ENCODE measurements around the gene FPGT. TPM values are rescaled to one million over a fixed set of nuclear protein-coding genes. Genes with fewer than 3 reads are reported as not detected.
"Not testable (repeated sequence)": the region's sequence is repeated elsewhere in the genome, so short reads cannot be mapped to it uniquely, and the experiment has no call there.

FPGT gene
- total RNA-seq, 1 experiment from 2014 or later: 4.6 TPM

DNA sequence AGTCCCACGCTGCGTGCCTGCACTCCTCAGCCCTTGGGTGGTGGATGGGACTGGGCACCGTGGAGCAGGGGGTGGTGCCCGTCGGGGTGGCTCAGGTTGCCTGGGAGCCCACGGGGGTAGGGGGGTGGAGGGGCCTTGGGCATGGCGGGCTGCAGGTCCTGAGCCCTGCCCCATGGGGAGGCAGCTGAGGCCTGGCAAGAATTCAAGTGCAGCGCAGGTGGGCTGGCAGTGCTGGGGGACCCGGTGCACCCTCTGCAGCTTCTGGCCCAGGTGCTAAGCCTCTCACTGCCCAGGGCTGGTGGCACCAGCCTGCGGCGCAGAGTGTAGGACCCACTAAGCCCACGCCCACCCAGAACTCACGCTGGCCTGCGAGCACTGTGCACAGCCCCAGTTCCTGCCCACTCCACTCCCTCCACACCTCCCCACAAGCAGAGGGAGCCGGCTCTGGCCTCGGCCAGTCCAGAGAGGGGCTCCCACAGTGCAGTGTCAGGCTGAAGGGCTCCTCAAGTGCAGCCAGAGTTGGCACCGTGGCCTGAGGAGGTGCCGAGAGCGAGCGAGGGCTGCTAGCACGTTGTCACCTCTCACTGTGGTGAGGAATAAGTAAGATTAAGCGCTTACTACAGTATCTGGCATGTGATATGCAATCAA lies 50.0 kb downstream of the FPGT start:
- ATAC-seq: no peak
- ChIA-PET POLR2A (ENCODE audit: unreplicated experiment) (no interaction called here), CTCF (no interaction called here)
- no peaks in the 10 kb centered on the region for H3K79me2 ChIP-seq (ENCODE audit: low read length)
- H2AFZ ChIP-seq (ENCODE audit: low read length): no peak overlapping the region
- H3K9ac ChIP-seq (ENCODE audit: low read length): no peak overlapping the region
- H3K27ac ChIP-seq (ENCODE audit: low read length): no peak overlapping the region
- no peak for TF ChIP-seq CTCF (conservative IDR thresholded peaks at IDR 0.05; ENCODE audit: low read depth, low read length)
- no peaks in the 10 kb centered on the region for H3K9me3 ChIP-seq (ENCODE audit: low read length)
- no peak overlapping the region for H3K4me3 ChIP-seq (ENCODE audit: low read length)
- no peaks in the 10 kb centered on the region for H4K20me1 ChIP-seq (ENCODE audit: low read length)
- H3K9me2 ChIP-seq (replicated peaks; ENCODE audit: low read length): no peaks in the 10 kb centered on the region
- BruUV-seq (replicated peaks): no TSS peak
- H3F3A ChIP-seq (ENCODE audit: low read length, unreplicated experiment): no peaks in the 10 kb centered on the region
- H3K27me3 ChIP-seq (ENCODE audit: low read length): peaks cover 6% of the 10 kb centered on the region; the same call in 1 of the 2 replicates
- no peaks in the 10 kb centered on the region for H3K4me1 ChIP-seq (ENCODE audit: insufficient read depth, low read length)
- no peaks in the 10 kb centered on the region for H3K36me3 ChIP-seq (ENCODE audit: low read depth, low read length)
- no peak for DNase-seq
- H3K4me2 ChIP-seq (ENCODE audit: low read length): no peak overlapping the region
- intact Hi-C loops (cut with micrococcal nuclease): no loop called here

DNA sequence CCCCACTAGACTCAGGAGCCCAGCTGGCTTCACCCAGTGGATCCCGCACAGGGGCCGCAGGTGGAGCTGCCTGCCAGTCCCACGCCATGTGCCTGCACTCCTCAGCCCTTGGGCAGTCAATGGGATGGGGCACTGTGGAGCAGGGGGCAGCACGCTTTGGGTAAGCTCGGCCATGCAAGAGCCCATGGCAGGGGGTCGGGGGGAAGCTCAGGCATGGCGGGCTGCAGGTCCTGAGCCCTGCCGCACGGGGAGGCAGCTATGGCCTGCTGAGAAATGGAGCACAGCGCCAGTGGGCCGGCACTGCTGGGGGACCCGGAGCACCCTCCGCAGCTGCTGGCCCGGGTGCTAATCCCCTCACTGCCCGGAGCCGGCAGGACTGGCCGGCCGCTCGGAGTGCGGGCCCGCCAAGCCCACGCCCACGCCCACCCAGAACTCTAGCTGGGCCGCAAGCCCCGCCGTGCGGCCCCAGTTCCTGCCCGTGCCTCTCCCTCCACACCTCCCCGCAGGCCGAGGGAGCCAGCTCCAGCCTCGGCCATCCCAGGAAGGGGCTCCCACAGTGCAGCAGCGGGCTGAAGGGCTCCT lies 55.3 kb downstream of the FPGT start:
- BruUV-seq (replicated peaks); H3K9me2 ChIP-seq (replicated peaks; ENCODE audit: low read length); intact Hi-C loops (cut with micrococcal nuclease); H3K27me3 ChIP-seq (ENCODE audit: low read length); ATAC-seq; H3K4me3 ChIP-seq (ENCODE audit: low read length); POLR2A ChIA-PET (ENCODE audit: unreplicated experiment); H3K9ac ChIP-seq (ENCODE audit: low read length); H3K4me1 ChIP-seq (ENCODE audit: insufficient read depth, low read length); H3K27ac ChIP-seq (ENCODE audit: low read length); DNase-seq; H3K36me3 ChIP-seq (ENCODE audit: low read depth, low read length); H3K4me2 ChIP-seq (ENCODE audit: low read length); H3K79me2 ChIP-seq (ENCODE audit: low read length); H2AFZ ChIP-seq (ENCODE audit: low read length); CTCF ChIA-PET; H4K20me1 ChIP-seq (ENCODE audit: low read length); H3F3A ChIP-seq (ENCODE audit: low read length, unreplicated experiment); H3K9me3 ChIP-seq (ENCODE audit: low read length): not testable (repeated sequence)

Other genes starting within 250 kb of the FPGT start
- gene LRRIQ3, start 66 bp upstream of the FPGT start, total RNA-seq (2014; rRNA removed): 0.23 and 0.95 TPM in 2 replicates
- not detected in 2 replicates for gene TNNI3K, start 37.1 kb downstream of the FPGT start, total RNA-seq (2014; rRNA removed)

Data from PC-3 (cell line).